Measurements from ENCODE around the gene COL16A1.
A peak's percentile ranks its signal among the peaks of the same experiment; 100 is the strongest.

COL16A1 gene

DNA sequence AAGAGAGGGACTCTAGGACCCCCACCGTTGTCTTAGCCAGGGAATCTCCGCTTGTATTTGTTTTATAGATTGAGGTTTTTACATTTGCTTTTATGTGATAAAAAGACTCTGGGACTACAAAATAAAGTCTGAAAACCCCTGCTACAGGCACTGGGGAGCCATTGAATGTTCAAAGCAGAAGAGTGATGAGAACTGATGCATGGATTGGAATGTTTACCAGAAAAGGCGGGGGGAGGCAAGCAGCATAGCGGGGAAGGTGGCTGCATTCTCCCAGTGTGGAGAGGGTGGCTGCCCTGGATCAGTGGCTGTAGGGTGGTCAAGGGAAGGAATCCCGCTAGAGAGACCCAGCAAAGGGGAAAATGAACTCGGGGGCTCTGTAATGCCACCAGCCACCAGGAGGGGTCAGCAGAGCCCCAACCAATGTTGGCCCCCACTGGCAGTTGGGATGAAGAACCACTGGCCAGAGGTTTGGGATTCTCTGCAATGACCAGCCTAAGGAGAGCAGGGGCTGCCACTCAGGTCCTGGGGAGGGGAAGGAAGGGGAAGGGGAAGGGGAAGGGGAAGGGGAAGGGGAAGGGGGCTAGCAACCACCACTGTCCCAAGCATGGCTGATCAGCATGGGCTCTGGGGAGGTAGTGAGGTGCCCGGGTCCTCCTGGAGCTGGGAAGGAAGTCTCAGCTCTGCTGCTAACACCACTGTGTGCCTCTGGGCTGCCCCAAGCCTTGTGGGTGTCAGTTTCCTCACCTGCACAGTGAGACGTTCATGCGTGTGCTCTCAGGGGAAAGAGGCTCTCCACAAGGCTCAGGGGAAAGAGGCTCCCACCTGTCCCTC lies 40.0 kb downstream of the COL16A1 start:
- peak; percentile 65 for DNase-seq

DNA sequence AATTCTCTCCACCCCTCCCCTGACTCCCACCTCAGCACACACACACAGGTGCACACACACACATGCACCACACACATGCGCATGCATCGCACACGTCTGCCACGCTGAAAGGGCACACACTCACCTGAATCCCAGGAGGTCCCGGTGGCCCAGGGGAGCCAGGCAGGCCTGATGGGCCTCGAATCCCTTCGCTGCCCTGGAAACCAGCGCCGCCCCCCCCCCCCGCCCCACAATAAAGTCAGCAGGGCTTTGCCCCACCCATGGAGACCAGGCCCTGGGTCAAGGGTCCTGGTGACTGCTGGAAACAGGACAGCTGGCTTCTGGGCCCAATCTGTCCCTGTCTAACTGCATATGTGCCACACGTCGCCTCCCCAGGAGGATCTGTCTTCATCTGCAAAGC lies 41.4 kb downstream of the COL16A1 start:
- DNase-seq = no peak

DNA sequence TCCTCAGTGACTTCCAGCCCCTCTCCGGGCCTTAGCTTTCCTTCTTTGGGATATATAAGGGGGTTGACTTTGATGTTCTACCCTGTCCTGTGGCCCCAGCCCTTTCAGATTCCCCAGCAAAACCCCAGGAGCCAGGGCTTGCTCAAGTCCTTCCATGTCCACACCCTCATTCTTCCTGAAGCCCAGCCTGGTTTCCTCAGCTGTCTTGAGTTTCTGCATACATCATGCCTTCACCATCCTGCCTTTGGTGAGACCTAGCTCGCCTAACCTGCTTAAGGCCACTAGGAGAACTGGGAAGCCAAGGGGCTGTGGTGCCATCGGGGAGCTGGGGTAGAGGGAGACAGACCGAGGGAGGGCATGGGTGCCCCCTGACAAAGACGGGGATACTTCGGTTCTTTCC lies 42.0 kb downstream of the COL16A1 start:
- no peak for DNase-seq

DNA sequence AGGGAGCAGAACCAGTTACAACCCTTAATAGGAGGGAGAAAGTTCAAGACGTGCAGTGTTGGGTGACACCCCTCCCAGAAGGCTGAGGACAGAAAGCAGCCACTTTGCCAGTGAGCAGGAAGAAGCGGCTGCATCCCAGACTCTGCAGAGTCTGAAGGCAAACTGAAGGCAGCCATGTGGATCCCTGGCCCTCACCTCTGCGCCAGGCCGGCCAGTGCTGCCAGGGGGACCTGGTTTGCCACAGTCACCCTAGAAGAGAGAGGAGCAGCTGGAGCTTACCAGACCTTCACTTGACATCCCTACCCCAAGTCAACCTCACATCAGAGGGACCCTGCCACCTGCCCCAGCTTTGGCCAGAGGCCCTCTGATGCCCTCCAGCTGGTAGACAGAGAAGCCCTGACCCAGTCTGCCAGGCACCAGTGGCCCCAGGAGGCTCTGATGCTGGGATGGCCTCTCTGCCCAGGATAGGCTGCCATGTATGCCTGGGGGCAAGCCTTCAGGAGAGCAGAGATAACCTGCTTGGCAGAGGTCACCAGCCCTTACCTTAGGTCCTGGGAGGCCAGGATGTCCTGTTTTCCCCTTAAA lies 42.9 kb downstream of the COL16A1 start:
- DNase-seq = no peak

DNA sequence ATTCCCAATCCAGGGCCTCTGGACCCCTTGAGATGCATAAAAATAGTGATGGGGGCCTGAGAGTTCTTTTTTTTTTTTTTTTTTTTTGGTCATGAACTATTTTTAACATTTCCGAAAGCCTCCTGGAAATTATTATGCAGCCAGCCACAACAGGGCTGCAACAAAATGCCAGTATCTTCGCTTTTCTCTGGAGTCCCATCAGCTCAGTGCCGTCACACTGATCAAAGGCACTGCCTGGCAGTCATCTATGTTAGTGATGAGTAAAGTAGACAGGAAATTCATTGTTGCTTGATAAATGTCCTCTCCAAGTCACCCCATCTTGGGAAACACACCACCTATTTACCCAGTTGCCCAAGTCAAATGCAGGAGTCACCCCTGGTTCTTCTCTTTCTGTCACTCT lies 43.9 kb downstream of the COL16A1 start:
- DNase-seq = no peak

DNA sequence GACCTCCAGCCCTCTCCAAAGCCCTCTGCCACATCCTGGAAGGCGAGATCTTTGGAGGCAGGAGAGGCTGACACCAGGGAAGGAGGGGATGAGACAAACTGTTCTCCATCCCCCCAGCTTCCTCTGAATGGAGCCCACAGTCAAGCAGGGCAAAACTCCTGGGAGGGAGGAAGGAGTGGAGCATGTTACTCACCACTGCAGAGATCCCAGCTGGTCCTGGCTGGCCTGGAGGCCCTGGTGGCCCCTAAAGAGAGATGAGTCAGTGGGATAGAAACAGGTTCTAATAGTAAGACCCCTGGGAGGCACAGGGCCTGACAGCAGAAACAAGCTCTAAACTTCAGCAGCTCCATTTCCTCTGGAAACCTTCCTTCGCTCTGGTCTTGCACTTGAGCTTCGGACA lies 45.1 kb downstream of the COL16A1 start:
- DNase-seq = no peak

DNA sequence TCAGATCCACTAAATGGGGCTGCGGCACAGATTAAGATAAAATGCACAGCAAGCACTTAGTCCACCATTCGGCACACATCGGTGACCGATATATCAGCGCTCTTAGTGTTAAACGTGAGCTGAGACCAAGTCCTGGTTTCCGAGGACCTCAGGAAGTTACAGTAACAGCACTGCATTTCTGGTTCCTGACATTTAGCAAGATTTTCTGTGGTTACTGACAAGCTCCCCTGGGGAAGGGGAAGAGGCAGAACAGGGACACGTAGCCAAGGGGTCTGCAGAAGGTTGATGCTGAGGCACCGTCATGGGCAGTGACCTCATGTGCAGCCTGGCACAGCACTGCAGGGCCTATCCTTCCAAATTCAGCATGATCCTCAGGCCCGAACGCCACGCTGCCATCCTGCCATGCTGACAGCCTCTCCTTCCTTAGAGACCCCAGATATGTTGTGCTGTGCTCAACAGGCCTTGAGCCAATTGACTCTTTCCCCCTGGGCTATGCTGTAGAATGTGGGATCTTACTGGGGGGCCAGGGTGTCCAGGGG lies 45.8 kb downstream of the COL16A1 start:
- no peak for DNase-seq

DNA sequence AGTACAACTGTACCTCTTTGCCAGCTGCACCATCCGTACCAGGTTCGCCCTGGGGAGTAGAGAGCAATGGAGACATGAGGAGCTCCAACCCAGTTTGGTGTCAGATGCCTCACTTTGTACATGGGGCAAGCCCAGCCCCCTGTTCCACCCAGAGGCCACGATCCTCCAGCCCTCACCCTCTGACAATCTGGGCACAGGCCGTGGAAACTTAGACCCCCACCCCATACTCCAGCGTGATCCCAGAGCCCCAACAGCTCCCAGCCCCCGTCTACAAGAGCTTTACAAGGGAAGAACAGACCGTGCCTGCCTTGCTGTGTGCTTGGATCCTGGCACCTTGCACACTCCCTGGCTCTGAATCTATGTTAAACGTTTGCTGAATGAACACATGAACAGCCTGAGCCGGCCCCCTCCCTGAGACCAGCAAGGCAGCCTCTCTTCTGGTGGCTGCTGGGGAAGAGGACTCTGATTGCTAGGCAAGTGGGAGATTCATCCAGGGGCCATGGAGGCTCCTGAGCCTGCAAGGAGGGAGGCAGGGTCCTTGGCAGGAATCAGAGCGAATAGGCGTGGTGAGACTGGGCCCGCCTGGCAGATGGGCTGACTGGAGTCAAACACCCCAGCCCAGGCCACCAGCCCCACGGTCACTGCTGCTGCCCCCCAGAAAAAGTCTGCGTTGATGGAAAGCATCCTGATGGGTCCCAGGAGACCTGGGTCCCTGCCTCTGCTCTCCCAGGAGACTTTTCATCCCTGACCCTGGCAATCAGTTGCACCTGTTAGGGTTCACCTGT lies 46.6 kb downstream of the COL16A1 start:
- no peak for DNase-seq

DNA sequence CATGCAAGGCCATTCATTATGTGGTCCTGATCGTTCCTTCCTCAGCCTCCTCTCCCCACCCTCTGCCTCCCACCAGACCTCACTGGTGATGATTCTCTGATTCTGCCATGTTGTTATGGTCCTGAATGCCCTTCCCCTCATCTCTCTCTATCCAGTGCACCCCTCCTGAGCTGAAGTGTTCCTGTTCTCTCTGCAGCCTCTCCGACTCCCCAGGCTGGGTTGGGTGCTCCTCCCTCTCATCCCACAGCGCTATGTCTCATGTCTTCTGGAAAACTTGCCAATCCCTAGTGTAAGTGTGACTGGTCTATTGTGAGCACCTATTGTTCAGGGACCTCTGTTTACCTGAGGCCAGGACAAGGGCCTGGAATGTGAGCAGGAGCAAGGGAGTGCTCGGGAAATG lies 48.1 kb downstream of the COL16A1 start:
- DNase-seq = no peak

DNA sequence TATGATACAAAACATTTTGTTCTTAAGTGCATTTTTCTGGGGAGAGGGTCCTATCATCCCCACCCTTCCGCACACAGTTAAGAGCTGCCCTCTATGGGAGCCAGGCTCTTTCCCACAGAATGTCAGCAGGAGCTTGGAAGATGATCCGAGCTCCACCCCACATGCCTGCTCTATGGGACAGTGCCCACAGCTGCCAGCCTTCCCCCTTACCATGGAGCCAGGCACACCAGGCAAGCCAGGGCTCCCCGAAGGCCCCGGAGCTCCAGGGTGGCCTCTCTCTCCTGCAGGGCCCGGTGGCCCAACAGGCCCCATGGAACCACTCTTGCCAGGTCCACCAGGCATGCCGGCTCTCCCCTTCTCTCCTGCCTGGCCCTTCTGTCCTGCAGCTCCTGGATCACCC lies 48.7 kb downstream of the COL16A1 start:
- no peak for DNase-seq

DNA sequence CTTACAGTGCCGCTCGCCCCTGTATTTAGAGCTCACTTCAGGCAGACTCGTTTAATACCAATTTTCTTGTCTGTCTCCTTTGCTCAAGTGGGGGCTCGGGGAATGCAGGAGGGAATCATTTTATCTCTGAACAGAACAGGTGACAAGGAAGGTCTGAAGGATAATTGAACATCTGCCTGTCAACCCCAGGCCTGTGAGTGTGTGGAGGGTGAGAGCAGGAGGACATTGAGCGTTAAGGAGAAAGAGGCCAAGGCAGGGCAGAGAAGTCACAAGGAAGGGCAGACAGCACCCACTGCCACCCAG lies 49.4 kb downstream of the COL16A1 start:
- no peak for DNase-seq

DNA sequence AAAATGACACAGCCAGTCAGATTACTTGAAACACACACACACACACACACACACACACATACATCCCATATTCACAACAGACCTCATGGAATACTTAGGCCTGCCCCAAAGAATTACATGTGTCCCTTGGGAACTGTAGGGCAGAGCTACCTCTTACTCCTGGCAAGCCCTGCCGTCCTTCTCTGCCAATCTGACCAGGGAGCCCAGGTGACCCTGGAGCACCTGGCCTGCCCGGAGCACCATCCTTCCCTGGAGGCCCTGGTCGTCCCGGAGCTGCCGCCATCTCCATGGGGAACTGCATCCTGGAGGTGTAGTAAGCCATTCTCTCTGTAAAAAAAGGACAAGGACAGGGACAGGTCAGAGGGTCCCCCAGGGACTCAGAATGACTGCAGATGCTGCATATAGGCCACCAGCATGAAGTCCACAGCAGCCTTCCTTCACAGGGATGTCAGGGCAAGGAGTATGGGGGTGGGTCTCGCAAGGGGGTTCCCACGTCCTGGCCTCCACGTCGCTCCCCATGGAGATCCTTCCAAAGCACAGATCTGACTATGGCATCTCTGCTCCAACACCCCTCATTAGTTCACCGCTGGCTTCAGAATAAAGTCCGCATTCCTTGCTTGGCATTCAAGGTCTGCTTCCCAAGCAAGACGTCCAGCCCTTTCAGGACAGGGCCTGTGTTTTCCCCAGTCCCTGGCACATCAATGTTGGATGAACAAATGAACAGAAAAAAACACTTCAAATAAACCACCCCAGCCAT lies 49.9 kb downstream of the COL16A1 start:
- no peak for DNase-seq

DNA sequence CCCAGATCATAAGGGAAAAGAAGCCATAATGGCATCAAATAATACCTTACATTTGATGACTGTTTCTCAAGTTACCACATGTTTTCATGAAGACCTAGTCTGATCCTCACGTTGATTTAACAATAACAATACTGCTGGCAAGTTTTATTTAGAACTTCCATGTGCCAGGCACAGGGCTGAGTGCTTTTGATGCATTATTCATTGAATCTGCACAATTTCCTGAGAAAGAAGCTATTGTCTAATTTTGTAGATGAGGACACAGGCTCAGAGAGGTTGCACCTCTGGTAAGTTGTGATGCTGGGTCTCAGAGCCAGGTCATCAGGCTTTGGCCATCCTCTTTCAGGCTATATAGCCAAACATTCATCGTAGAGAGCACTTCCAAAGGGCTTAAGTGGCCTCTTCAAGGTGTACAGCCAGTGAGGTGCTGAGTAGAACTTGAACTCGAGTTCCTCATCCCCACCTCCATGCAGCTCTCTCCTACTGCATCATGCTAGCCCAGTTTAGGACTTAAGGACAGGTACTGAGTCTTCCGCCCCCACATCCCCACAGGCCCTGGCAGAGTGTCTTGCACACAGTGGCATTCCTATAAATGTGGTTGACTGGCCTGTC lies 50.8 kb downstream of the COL16A1 start:
- DNase-seq = no peak

DNA sequence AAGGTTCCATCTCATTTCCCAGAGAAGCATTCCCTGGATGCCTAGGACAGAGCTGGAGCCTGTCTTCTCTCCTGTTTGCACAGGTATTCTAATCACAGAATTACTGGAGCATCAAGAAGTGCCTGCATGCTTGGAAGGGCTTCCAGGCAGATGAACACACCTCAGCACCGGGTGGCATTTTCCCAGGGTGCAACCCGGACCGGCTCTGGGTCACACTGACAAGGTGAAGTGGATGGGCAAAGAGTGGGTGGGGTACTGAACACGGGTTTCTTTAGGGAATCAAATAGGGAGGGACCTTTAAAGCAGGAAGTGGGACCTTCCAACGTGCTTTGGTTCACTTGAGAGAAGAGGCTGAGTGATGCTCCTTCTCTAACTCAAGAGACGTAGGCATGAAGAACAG lies 52.1 kb downstream of the COL16A1 start:
- no peak for DNase-seq

DNA sequence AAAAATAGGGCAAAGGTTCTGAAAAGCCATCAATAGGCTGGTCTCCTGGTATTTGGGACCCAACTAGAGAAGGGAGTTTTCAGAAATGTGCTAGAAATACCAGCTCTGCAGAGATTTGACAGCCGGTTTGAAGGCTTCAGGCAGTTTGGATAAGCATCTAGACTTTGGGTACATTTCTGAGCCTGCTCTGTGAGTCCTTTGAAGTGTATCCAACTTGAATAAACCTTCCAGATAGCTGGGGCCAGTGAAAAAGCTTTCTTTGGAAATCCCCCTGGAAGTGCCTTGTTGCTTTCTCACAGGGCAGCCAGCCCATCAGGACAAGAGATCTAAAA lies 52.8 kb downstream of the COL16A1 start:
- DNase-seq = no peak

DNA sequence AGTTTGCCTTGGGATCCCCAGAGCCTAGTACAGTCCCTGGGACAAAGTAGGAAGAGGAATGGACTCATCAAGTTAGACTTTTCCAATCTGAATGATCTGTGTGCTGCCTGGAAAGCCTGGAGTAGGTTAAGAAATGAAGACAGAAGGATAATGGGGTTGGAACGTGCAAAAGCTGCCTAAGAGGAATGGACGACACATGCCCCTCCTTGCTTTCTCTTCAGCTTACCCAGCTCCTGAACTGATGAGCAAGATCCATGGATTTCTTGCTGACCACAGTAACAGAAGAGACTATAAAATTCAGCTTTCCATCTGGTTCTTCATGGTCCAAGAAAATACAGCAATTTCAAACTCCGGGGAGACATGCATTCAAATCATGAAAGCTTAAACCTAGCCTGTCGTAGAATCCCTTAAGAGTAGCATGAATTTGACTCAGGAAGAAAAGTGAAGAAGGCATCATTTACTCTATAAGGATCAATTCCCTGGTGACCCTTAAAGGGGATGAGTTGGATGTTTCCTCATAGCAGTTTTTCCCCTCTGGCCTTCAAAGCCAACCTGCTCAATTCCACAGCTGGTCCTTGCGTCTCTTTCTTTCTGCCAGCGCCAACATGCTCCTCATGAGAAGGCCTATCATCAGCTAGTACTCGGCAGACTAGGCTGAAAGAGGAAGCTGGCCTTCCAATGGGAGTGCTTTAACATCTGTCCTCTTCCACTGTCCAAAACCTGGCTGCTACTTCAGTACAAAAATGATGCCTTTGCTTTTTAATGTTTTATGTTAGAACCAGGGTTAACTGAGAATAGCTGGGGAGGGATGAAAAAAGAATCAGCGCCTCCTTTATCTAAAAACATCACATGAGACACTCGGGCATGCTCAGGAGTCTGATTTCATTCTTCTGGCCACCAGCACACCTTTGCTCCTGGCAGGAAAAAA lies 53.4 kb downstream of the COL16A1 start:
- DNase-seq = no peak

DNA sequence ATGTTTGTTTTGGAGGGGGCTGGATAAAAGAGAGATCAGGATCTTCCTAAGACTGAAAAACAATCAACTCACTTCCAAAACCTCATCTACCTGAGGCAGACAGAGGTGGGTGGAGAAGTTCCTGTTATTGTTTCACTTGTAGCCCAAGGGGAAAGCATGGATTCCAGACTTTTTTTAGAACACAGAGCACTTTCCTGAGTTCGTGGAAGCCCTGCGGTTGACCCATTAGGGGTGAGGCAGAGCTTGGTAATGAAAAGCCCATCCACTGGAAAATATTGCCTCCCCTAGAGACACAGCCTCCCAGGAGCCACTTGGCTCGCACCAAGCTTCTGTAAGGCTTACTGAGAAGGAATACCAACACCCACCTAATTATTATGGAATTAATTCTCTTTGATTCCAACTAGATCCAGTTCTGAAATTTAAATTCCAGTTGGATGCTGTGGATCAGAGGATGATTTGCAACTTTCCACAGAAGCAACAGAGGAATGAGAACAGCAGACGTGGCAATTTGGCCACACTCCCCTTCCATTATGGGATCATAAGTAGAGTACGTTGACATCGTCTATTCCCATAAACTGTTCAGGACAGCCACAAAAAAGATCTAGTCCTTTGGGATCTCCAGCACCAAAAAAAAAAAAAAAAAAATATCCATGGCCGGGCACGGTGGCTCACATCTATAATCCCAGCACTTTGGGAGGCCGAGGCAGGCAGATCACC lies 55.0 kb downstream of the COL16A1 start:
- DNase-seq = no peak

DNA sequence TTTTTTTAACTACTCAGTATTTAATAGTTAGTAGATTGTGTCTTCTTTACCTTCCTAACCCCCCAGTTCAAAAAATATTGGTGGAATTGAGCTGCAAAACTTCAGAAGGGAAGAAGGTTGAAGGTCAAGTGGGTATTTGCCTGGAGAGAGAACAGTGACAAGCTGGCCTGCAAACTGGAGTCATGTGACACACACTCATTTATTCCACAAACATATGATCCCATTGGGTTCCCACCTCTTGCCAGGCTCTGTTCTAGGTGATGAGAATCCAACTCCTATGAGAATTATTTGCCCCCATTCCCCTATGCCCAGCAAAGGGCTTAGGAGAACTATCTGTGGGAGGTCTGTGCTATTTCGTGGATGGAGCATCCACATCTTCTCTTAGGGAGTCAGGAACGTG lies 55.6 kb downstream of the COL16A1 start:
- DNase-seq = no peak

DNA sequence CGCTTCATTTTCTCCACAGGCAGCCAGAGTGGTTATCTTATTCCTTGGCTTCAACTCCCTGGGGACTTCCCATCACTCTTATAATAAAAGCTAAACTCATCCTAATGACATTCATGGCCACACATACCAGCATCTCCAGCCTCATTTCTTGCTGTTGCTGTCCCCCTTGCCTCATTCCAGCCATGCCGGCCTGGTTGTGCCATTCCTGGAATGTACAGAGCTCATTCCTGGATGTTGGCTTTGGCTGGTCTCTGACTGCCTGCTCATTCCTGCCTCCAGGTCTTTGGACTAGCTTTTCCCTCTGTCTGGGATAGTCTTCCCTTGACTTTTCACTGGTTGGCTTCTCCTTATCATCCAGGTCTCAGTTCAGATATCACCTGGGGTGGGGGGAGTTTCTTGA lies 56.7 kb downstream of the COL16A1 start:
- no peak for DNase-seq

DNA sequence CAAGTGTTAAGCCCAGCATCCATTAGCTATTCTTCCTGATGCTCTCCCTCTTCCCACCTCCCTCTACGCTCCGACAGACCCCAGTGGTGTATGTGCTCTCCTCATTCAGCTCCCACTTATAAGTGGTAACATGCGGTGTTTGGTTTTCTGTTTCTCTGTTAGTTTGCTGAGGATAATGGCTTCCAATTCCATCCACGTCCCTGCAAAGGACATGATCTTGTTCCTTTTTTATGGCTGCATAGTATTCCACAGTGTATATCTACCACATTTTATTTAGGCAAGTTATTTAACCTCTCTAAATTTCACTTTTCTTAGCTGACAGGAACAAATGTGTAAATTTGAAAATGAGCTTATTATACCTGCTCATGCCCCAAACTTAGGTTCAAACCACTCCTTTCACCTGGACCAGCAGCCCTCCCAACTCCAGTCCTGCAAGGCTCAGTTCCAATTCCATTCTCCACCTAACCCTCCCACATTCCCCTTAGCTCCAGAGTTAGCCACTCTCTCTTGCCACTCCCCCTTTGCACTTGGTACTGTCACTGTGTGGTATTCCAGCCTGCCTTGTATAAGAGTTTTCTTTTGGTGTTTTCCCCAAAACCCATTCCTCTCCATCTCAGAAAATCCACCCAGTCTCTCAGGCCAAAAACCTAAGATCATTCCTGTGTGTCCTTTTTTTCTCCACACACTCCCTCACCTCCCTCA lies 57.4 kb downstream of the COL16A1 start:
- no peak for DNase-seq

DNA sequence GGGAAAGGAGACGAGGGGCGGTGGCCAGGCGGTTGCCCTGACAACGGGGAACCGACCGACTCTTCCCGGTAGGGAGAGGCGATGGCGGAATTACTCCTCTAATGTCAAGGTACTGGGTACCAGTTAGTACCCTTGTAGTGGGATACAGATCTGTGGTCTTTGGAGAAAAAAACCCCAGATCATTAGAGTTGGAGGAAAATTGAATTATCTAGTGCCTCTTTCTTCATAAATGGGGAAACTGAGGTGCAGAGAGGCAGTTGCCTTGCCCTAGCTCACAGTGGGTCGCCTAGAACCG lies 58.6 kb downstream of the COL16A1 start:
- no peak for DNase-seq

Data from DMS153 (cell line).